ENCODE data around the gene PLCB3.

DNA sequence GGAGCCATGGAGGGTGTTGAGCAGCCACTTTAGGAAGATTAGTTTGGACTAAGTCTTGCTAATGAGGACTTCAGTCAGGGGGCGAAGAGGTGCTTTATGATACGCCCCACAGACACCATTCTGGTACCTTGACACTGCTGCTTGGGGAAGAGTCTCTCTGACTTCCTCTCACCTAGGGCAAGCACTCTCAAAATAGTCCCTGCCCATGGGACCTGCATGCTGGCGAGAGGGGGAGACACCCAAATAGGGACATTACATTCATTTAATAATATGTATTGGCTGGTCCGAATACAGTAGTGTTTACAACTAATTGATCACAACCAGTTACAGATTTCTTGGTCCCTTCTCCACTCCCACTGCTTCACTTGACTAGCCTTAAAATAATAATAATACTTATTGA lies 44.4 kb downstream of the PLCB3 start:
- TF ChIP-seq CTCF (IDR thresholded peaks at IDR 0.05) (no peak), POLR2A (IDR thresholded peaks at IDR 0.05) (no peak)

All from Peyer's patch (tissue), 4 donors.